Activated CD8-positive, alpha-beta memory T cell treated with anti-CD3 and anti-CD28 coated beads, Interleukin-2, amount 50 U/mL, for 24 hours (primary cell): ENCODE results near the gene FOXN3.

Experiments
- DNase-seq: peaks from one replicate; pipeline ENCODE4 v3.0.0-alpha.2; 2020; ENCODE audit errors: extremely low read depth

The FOXN3 gene

GRCh38 chr14:89331398-89331797 is 85.6 kb downstream of the FOXN3 start:
- no peak for DNase-seq

- DNase-seq, result no peak
These were observed 86.6 kb downstream of the FOXN3 start for GRCh38 chr14:89330236-89331002.

GRCh38 chr14:89327771-89328212 is 89.2 kb downstream of the FOXN3 start:
- no peak for DNase-seq

GRCh38 chr14:89325959-89326358 is 91.1 kb downstream of the FOXN3 start:
- DNase-seq, result no peak

GRCh38 chr14:89325299-89325883 is 91.6 kb downstream of the FOXN3 start:
- no peak for DNase-seq

GRCh38 chr14:89324501-89325298 is 92.3 kb downstream of the FOXN3 start:
- no peak for DNase-seq

- DNase-seq, result no peak
These were observed 96.5 kb downstream of the FOXN3 start for GRCh38 chr14:89320381-89321000.

- DNase-seq, result no peak
These were observed 97.3 kb downstream of the FOXN3 start for GRCh38 chr14:89319687-89320086.

- no peak for DNase-seq
These were observed 99.9 kb downstream of the FOXN3 start for GRCh38 chr14:89317051-89317691.

GRCh38 chr14:89315493-89316470 is 101.3 kb downstream of the FOXN3 start:
- no peak for DNase-seq

GRCh38 chr14:89314274-89314673 is 102.8 kb downstream of the FOXN3 start:
- DNase-seq, result no peak

GRCh38 chr14:89312932-89313331 is 104.1 kb downstream of the FOXN3 start:
- DNase-seq, result no peak

GRCh38 chr14:89310211-89310610 is 106.8 kb downstream of the FOXN3 start:
- DNase-seq, result no peak

GRCh38 chr14:89309670-89310177 is 107.3 kb downstream of the FOXN3 start:
- no peak for DNase-seq

- no peak for DNase-seq
These were observed 108.6 kb downstream of the FOXN3 start for GRCh38 chr14:89308232-89308959.

GRCh38 chr14:89307409-89307808 is 109.6 kb downstream of the FOXN3 start:
- DNase-seq, result no peak

GRCh38 chr14:89304972-89305703 is 111.9 kb downstream of the FOXN3 start:
- no peak for DNase-seq

- DNase-seq, result no peak
These were observed 112.5 kb downstream of the FOXN3 start for GRCh38 chr14:89304561-89304960.
